ENCODE measurements around the gene CRY2.
"Not testable (repeated sequence)": the region's sequence is repeated elsewhere in the genome, so short reads cannot be mapped to it uniquely, and the experiment has no call there.

Gene CRY2

GRCh38 chr11:45899448-45900174, 52.3 kb downstream of the CRY2 start:
- DNase-seq (ENCODE audit: low spot score) = peak; percentile 95

GRCh38 chr11:45900175-45900800, 53.0 kb downstream of the CRY2 start:
- not testable (repeated sequence) for DNase-seq (ENCODE audit: low spot score)

DNA sequence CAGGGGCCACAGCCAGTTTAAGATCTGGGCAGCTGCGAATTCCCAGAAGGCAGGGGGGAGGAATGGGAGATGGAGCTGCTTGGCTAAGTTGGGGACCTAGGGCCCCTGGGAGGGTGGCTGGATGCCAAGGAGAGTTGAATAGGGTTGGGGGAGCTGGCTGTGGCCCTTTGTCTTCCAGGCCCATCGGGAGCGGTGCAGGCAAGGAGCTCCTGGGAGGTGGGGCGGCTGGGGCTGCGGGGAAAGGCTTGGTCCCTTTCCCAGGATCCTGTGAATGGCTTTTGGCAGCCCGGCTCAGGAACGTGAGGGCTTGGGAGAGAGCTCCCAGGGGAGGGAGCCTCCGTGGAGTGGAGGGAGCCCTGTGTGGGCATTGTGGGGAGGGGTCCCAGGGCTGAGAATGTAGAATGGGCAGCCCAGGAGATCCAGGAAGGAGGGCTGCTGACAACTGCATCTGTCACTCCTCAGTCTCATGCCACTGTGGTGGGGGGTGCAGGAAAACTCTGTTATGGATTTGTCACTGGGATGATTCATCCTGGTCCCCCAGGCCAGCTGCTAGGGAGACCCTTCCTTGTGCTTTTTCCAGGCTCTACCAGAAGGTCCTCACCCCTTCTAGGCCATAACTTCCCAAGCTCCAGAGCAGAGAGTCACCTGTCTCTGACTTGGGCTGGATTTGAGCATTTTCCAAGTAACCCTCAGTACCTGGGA, 53.8 kb downstream of the CRY2 start:
- DNase-seq (ENCODE audit: low spot score) = no peak

- no peak for DNase-seq (ENCODE audit: low spot score)
Observed at GRCh38 chr11:45901626-45902025, 54.4 kb downstream of the CRY2 start.

GRCh38 chr11:45902452-45903380, 55.4 kb downstream of the CRY2 start:
- DNase-seq (ENCODE audit: low spot score) = no peak

DNA sequence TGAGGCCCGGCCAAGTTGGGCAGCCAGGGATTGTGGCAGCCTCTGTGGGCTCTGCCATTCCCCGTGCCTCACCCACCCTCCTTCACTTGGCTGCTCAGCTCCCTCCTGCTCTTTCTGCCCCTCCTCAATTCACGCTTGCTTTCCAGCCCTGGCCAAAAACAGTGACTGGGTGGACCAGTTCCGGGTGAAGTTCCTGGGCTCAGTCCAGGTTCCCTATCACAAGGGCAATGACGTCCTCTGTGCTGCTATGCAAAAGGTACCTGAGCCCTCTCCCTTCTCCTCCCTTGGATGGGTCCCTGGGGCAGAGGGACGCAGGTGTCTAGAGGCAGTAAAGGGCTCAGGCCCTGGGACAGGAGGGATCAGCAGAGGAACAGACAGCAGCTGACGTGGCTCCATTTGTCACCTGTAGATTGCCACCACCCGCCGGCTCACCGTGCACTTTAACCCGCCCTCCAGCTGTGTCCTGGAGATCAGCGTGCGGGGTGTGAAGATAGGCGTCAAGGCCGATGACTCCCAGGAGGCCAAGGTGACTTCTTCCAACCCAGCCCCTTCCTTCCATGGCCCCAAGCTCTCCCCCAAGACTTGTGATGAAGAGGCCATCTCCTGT, 57.1 kb downstream of the CRY2 start:
- no peak for DNase-seq (ENCODE audit: low spot score)

- no peak for DNase-seq (ENCODE audit: low spot score)
Observed at GRCh38 chr11:45905095-45905494, 57.8 kb downstream of the CRY2 start.

GRCh38 chr11:45905576-45905975, 58.3 kb downstream of the CRY2 start:
- DNase-seq (ENCODE audit: low spot score) = not testable (repeated sequence)

DNA sequence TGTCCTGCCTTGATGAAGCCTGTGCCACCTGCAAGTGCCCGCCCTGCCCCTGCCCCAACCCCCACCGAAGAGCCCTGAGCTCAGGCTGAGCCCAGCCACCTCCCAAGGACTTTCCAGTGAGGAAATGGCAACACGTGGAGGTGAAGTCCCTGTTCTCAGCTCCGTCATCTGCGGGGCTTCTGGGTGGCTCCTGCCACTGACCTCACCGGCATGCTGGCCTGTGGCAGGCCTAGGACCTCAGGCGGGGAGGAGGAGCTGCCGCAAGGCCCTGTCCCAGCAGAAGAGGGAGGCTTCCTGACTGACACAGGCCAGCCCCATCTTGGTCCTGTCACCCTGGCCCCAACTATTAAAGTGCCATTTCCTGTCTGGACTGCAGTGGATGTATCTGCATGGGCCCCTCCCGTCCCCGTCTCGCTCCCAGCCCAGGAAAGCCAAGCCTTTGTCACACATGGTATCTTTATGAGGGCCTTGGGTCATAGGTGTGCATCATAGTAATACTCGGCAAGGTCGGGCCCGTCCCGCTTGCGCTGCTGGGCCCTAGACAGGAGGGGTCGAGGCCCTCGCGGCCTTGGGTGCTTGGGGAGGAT, 58.9 kb downstream of the CRY2 start:
- DNase-seq (ENCODE audit: low spot score) = no peak

GRCh38 chr11:45906965-45907611, 59.8 kb downstream of the CRY2 start, which contains the start of gene FREY1:
TSS of gene FREY1 (minus strand) at chr11:45907271. CDS start at chr11:45907245, 26 bp downstream.
- DNase-seq (ENCODE audit: low spot score) = no peak

DNA sequence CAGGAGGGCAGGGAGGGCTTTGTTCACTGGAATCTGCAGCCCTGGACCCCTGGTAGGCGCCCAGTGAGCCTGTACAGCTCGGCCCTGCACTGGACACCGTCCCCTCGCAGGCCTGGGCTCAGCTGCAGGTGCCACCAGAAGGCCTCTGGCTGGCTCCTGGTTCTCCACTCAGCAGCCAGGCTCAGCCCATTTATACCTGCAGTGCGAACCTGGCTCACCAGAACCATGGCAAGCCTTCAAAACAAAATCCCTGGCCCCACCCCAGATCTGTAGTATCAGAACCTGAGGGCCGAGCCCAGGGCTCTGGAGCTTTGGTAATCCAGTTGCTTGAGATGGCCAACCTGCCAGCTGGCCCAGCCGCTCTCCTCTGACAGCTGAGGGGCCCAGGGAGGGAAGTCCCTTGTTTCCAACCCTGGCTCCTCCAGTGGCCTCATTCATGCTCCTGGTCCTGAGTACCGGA, 60.7 kb downstream of the CRY2 start:
- DNase-seq (ENCODE audit: low spot score) = no peak

GRCh38 chr11:45909594-45910475, 62.6 kb downstream of the CRY2 start:
- no peak for DNase-seq (ENCODE audit: low spot score)

- no peak for DNase-seq (ENCODE audit: low spot score)
Observed at GRCh38 chr11:45910623-45911022, 63.3 kb downstream of the CRY2 start.

DNA sequence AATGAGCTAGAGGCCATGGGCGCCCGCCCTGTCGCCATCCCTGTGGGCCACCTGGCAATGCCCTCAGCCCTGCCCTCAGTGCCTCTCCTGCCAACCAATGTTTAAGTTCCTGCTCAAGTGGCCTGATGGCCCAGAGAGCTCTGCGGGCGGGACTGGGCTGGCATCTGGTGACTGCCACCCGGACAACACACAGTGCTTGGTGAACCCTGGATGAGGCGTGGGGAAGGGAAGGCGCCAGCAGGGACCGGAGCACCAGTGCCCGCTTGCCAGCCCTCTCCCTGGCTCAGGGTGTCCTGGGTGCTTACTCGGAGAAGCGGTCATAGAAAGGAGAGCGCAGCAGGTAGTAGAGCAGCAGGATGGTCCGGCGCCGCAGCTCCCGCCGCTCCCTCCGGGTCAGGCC, 66.2 kb downstream of the CRY2 start:
- DNase-seq (ENCODE audit: low spot score) = no peak

GRCh38 chr11:45913942-45914635, 66.8 kb downstream of the CRY2 start:
- no peak for DNase-seq (ENCODE audit: low spot score)

- DNase-seq (ENCODE audit: low spot score) = no peak
Observed at GRCh38 chr11:45915446-45915845, 68.2 kb downstream of the CRY2 start.

DNA sequence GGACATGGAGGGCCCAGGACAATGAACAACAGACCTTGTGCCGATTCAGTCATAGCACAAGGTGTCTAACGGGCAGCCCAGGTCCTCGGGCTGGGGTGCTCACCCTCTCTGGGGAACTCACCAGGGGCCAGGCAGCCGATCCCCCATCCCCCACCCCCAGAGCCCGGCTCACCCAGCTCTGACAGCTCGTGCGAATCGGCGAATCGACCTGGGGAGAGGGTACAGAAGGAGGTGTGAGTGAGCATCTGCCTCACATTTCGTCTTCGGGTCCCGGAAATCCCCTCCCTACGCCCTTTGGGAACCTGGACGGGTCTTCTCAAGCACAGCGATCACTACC, 70.0 kb downstream of the CRY2 start:
- no peak for DNase-seq (ENCODE audit: low spot score)

DNA sequence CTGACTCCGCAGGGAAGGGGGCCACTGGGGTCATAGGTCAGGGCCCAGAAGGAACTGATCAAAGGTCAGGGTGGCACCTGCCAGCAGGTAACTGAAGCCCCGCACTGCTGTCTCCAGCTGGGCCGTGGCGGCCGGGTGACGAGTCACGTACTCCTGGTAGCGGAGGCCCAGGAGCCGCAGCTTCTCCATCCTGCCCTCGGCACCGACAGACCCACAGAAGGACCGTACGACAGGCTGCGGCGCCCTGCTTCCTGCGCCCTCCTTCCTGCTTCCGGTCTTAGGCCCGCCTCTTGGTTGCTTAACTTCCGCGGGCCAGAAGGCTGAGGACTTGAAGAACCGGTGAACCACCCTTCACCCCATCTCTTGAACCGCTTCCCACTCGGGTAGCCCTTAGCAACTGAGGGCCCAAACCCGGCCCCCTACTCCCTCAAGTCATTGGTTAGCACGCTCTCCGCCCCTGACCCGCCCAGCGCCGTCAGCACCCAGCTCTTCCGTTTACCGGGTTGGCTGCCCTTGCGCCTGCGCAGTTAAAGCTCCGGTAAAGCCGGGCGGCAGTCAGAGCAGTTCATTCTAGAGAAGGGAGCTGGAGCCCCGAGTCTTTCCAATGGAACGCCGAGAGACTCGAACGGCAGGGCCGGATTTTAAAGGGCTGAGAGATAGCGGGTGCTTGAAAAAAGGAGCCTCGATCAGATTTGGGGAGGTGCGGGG, 70.5 kb downstream of the CRY2 start, which contains the start of gene PEX16:
Gene PEX16 (minus strand): TSS at position 255 of the 708 bp plus-strand sequence. CDS start 66 bp downstream, at position 189.
- DNase-seq (ENCODE audit: low spot score) = peak; percentile 96
